Stimulated activated CD4-positive, alpha-beta T cell treated with anti-CD3 and anti-CD28 coated beads, Interleukin-12 subunit alpha, Interleukin-12 subunit beta, amount 100 ng/mL, for 48 hours (primary cell): ENCODE data around the gene CLIC1.

Source experiments
- DNase-seq, 3 donors: peaks; one replicate each; pipeline ENCODE4 v3.0.0-alpha.2; 2020; ENCODE audit warnings: low read depth in 2 of 3, low spot score in 1 of 3

The CLIC1 gene

GRCh38 chr6:31736021-31736767 is at the start of gene CLIC1:
Gene CLIC1, minus strand, starts transcription at chr6:31736530. Its CDS starts 230 bp downstream, at chr6:31736300.
- peak; percentile 68 to 79 (median 79) for DNase-seq

- no peak for DNase-seq
These were observed 49.1 kb upstream of the CLIC1 start for GRCh38 chr6:31785475-31785874.

- DNase-seq: no peak
These were observed 48.0 kb upstream of the CLIC1 start for GRCh38 chr6:31784098-31784925.

- no peak for DNase-seq
These were observed 46.0 kb upstream of the CLIC1 start for GRCh38 chr6:31782126-31782855.

- DNase-seq: no peak
These were observed 45.2 kb upstream of the CLIC1 start for GRCh38 chr6:31781244-31782125.

- no peak for DNase-seq
These were observed 44.3 kb upstream of the CLIC1 start for GRCh38 chr6:31780507-31781243.

- DNase-seq: no peak
These were observed 43.6 kb upstream of the CLIC1 start for GRCh38 chr6:31779908-31780307.

GRCh38 chr6:31778999-31779885 is 42.9 kb upstream of the CLIC1 start:
- DNase-seq: no peak

GRCh38 chr6:31778193-31778592 is 41.9 kb upstream of the CLIC1 start:
- DNase-seq: no peak

- DNase-seq: no peak
These were observed 41.3 kb upstream of the CLIC1 start for GRCh38 chr6:31777667-31778050.

GRCh38 chr6:31776989-31777666 is 40.8 kb upstream of the CLIC1 start, which contains the start of gene VWA7:
Gene VWA7, minus strand, starts transcription at chr6:31777328. Its CDS starts 549 bp downstream, at chr6:31776779.
- peak; percentile 69 to 72 (median 69) for DNase-seq

GRCh38 chr6:31776485-31776988 is 40.2 kb upstream of the CLIC1 start:
- no peak for DNase-seq

- no peak for DNase-seq
These were observed 39.5 kb upstream of the CLIC1 start for GRCh38 chr6:31775633-31776484.

- DNase-seq: no peak
These were observed 38.9 kb upstream of the CLIC1 start for GRCh38 chr6:31775184-31775583.

- no peak for DNase-seq
These were observed 35.6 kb upstream of the CLIC1 start for GRCh38 chr6:31771992-31772358.

- no peak for DNase-seq
These were observed 34.5 kb upstream of the CLIC1 start for GRCh38 chr6:31770860-31771259.

- peak; percentile 74 to 82 (median 75) for DNase-seq
These were observed 33.5 kb upstream of the CLIC1 start for GRCh38 chr6:31769684-31770371.
